ENCODE measurements around the gene IL36B. TPM values are rescaled to one million over a fixed set of nuclear protein-coding genes. Genes with fewer than 3 reads are reported as not detected.

IL36B gene
- total and polyA plus RNA-seq, 2 experiments from 2014 or later: not detected

DNA sequence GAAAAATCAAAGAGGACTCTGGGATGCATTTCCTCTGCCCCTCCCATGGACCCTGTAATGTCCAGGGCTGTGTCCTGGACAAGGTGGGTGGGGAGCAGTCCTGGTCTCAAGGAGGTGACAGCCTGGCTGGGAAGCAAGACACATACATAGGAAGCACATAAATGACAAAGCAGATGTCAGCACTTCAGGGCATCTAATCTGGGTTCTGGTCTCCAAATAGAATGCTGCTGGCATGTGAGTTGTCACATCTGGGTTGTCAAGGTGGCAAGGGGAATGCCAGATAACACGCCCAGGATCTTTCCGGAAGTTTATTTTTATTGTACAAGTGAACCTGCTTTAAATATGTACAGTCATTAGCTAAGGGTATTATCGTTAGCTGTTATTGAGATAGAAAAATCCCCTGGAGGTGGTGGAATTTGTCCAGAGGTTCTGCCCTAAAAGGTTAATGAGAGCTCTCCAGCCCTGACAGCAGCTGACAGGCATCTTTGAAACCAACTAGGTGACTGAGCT lies 20.7 kb upstream of the IL36B start:
- Histone ChIP-seq H4K20me1 (ENCODE audit: insufficient read depth, poor library complexity, severe bottlenecking) (no peaks in the 10 kb centered on the region), H3K4me3 (no peak overlapping the region), H3K9me2 (replicated peaks; ENCODE audit: insufficient read depth) (no peaks in the 10 kb centered on the region), H3K4me1 (ENCODE audit: insufficient read depth) (no peaks in the 10 kb centered on the region), H3K36me3 (replicated peaks; ENCODE audit: insufficient read depth, low read depth) (no peaks in the 10 kb centered on the region), H3K27me3 (no peaks in the 10 kb centered on the region), H3K9me3 (ENCODE audit: low read depth) (no peaks in the 10 kb centered on the region), H3K27ac (no peak overlapping the region), H3K4me2 (no peak overlapping the region), H2AFZ (no peak overlapping the region), H3K79me2 (no peaks in the 10 kb centered on the region)
- TF ChIP-seq CTCF (IDR thresholded peaks at IDR 0.05; ENCODE audit: poor library complexity) (no peak), EZH2 (IDR thresholded peaks at IDR 0.05; ENCODE audit: borderline replicate concordance) (no peak), EZH2phosphoT487 (IDR thresholded peaks at IDR 0.05; ENCODE audit: low read depth, severe bottlenecking, unreplicated experiment) (no peak)
- DNase-seq (ENCODE audit: low spot score): no peak
- WGBS (ENCODE audit: low lambda C conversion rate, missing lambda C conversion rate): 54% methylated on average over 3 of the region's 3 CpGs

DNA sequence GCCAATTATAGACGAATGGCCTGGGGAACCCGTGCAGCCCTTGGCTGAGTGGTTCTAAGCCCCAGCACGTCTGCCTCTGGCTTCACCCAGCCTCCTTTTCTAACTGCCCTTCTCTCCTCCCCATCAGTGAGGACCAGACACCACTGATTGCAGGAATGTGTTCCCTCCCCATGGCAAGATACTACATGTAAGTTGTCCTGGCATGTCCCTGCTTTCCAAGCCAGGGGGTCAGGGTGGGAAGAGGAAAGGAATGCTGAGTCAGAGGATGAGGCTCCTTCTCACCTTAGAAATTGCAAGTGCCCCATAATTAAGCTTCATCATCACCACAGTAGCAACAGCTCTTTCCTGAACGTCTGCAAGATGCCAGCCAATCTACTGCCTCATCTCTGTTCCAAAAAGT lies 19.9 kb upstream of the IL36B start:
- Histone ChIP-seq H3K4me2 (no peak overlapping the region), H2AFZ (no peak overlapping the region), H3K4me1 (ENCODE audit: insufficient read depth) (no peaks in the 10 kb centered on the region), H3K79me2 (no peaks in the 10 kb centered on the region), H3K36me3 (replicated peaks; ENCODE audit: insufficient read depth, low read depth) (no peaks in the 10 kb centered on the region), H3K27ac (no peak overlapping the region), H4K20me1 (ENCODE audit: insufficient read depth, poor library complexity, severe bottlenecking) (no peaks in the 10 kb centered on the region), H3K27me3 (no peaks in the 10 kb centered on the region), H3K4me3 (no peak overlapping the region), H3K9me2 (replicated peaks; ENCODE audit: insufficient read depth) (no peaks in the 10 kb centered on the region), H3K9me3 (ENCODE audit: low read depth) (no peaks in the 10 kb centered on the region)
- no peak for DNase-seq (ENCODE audit: low spot score)
- TF ChIP-seq EZH2phosphoT487 (IDR thresholded peaks at IDR 0.05; ENCODE audit: low read depth, severe bottlenecking, unreplicated experiment) (no peak), EZH2 (IDR thresholded peaks at IDR 0.05; ENCODE audit: borderline replicate concordance) (no peak), CTCF (IDR thresholded peaks at IDR 0.05; ENCODE audit: poor library complexity) (no peak)
- WGBS (ENCODE audit: low lambda C conversion rate, missing lambda C conversion rate): 46% methylated on average over 4 of the region's 4 CpGs

- TF ChIP-seq EZH2phosphoT487 (IDR thresholded peaks at IDR 0.05; ENCODE audit: low read depth, severe bottlenecking, unreplicated experiment): no peak
- TF ChIP-seq CTCF (IDR thresholded peaks at IDR 0.05; ENCODE audit: poor library complexity): no peak
- TF ChIP-seq EZH2 (IDR thresholded peaks at IDR 0.05; ENCODE audit: borderline replicate concordance): no peak
- WGBS (ENCODE audit: low lambda C conversion rate, missing lambda C conversion rate): 79% methylated on average over 1 of the region's 1 CpG
- no peaks in the 10 kb centered on the region for H3K79me2 ChIP-seq
- H3K4me1 ChIP-seq (ENCODE audit: insufficient read depth): no peaks in the 10 kb centered on the region
- no peak for DNase-seq (ENCODE audit: low spot score)
- no peaks in the 10 kb centered on the region for H3K9me3 ChIP-seq (ENCODE audit: low read depth)
- H4K20me1 ChIP-seq (ENCODE audit: insufficient read depth, poor library complexity, severe bottlenecking): no peaks in the 10 kb centered on the region
- no peak overlapping the region for H3K4me2 ChIP-seq
- no peaks in the 10 kb centered on the region for H3K36me3 ChIP-seq (replicated peaks; ENCODE audit: insufficient read depth, low read depth)
- no peak overlapping the region for H3K4me3 ChIP-seq
- H2AFZ ChIP-seq: no peak overlapping the region
- H3K27me3 ChIP-seq: no peaks in the 10 kb centered on the region
- no peaks in the 10 kb centered on the region for H3K9me2 ChIP-seq (replicated peaks; ENCODE audit: insufficient read depth)
- H3K27ac ChIP-seq: no peak overlapping the region
Observed at GRCh38 chr2:113070606-113070975, 17.9 kb upstream of the IL36B start.

Measured in hepatocyte (in vitro differentiated cells).